ELR (cell line): ENCODE measurements around the gene ADCY10.
"Not testable (repeated sequence)": the region's sequence is repeated elsewhere in the genome, so short reads cannot be mapped to it uniquely, and the experiment has no call there.

ENCODE experiments used
- DNase-seq: peaks from one replicate; pipeline ENCODE4 v3.0.0-alpha.2; 2015; ENCODE audit warnings: low read depth

Gene ADCY10

DNA sequence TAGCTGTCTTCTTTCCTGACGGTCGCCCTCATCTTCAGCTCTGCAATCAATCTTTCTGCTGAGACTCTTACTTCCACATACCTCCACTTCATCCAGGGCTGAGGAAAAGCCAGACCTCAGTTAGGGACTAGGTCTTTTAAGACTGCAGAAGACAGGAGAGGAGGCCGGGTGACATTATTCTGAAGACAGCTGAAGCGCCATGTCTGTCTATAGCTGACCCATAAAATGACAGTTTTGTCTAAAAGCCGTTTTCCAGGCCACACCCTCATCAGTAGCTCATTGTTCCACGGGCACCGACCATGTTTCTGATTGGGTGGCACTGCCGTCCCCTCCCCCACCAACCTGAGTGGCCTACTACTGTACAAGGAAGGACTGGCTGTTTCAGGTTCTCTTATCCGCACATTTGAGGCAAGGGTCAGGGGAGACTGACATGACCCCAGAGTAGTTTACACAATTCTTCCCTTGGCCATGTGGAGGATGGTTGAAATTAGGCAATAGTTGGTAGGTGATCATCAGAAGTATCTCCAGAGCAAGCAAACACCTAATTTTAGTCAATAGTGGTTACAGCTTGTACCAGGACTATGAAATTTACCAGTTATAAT lies at the start of gene ADCY10:
Gene ADCY10, minus strand, starts transcription at position 240 of the 602 bp plus-strand sequence. CDS start 8,994 bp downstream, outside the sequence.
- no peak for DNase-seq

GRCh38 chr1:167957710-167958109 lies 43.8 kb upstream of the ADCY10 start:
- peak; percentile 70 for DNase-seq

DNA sequence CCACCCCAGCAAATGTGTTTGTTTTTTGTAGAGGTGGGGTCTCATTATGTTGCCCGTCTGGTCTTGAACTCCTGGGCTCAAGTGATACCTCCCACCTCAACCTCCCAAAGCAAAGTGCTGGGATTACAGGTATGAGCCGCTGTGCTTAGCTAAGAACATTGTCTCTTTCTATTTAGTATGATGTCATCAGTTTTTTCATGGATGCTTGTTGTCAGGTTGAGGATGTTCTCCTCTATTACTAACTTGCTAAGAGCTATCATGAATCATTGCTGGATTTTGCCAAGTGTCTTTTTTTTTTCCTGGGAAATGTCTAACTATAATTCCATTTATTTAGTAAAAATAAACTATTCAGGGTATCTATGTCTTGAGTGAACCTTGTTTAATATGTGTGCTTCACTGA lies 42.0 kb upstream of the ADCY10 start:
- peak; percentile 51 for DNase-seq

- no peak for DNase-seq
Measured at GRCh38 chr1:167950569-167950968, 36.6 kb upstream of the ADCY10 start.

- DNase-seq, result no peak
Measured at GRCh38 chr1:167949785-167950184, 35.9 kb upstream of the ADCY10 start.

GRCh38 chr1:167947733-167948132 lies 33.8 kb upstream of the ADCY10 start:
- DNase-seq, result no peak

DNA sequence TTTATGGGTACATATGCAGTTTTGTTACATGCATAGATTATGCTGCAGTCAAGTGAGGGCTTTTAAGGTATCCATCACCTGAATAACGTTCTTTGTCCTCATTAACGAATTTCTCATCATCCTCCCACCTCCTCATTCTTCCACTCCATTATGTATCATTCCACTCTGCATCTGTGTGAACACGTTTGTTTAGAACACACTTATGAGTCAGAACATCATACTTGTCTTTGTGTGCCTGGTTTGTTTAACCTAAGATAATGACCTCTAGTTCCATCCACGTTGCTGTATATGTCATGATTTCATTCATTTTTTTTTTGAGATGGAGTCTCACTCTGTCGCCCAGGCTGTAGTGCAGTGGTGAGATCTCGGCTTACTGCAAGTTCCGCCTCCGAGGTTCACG lies 29.6 kb upstream of the ADCY10 start:
- peak; percentile 20 for DNase-seq

DNA sequence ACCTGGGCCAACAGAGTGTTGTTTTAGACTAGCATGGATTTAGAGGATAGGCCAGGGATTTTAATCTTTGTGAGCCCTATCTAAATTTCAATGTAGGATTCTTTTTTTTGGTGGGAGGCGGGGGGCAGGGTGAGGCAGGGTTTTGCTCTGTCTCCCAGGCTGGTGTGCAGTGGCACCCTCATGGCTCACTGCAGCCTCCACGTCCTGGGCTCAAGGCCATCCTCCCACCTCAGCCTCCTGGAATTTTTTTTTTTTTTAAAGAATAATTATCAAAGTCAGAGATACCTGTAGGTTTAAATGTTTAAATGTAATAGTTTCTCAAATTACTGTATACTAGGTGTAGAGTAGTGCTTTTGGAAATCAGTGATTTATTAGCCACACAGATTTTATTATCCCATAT lies 26.3 kb upstream of the ADCY10 start:
- DNase-seq, result no peak

- DNase-seq, result no peak
Measured at GRCh38 chr1:167938080-167938636, 24.2 kb upstream of the ADCY10 start.

- DNase-seq, result no peak
Measured at GRCh38 chr1:167937709-167938010, 23.7 kb upstream of the ADCY10 start.

DNA sequence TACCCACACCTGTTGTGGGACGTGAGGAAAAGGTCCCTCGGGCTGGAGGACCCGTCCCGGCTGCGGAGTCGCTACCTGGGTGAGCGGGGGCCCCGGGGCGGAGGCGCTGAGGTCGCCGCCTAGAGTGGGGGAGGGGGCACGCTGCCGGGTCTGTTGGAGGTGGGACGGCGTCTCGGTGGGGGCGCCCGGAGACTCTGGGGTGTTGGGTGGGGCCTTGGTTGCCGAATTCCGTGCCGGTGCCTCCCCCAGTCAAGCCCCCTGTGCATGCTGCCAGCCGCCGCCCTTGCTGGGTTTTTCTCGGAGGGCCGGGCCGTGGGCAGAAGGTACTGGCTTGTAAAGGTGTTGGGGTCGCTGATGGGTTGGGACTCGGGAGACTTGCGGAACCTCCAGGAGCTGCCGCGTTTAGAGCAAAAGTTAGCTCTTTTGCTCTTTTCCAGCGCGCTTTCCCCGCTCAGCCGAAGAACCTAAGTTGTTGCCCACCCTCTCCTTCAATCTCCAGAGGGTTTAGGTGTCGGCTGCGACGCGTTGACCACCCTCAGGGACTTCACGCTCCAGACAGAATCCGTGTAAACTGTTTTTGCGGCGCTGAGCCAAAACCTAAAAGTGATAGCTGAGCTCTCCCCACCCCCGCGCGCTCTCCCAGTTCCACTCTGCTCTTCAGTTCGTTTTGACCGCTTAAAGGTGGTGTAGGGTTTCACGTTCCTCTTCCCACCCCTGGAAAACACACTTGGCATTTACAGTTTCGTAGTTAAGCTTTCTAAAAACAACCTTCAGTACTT lies 23.2 kb upstream of the ADCY10 start, which contains the start of gene MPC2:
Gene MPC2, minus strand, starts transcription at position 143 of the 779 bp plus-strand sequence. CDS start 1,231 bp downstream, outside the sequence.
- DNase-seq, result peak; percentile 75

DNA sequence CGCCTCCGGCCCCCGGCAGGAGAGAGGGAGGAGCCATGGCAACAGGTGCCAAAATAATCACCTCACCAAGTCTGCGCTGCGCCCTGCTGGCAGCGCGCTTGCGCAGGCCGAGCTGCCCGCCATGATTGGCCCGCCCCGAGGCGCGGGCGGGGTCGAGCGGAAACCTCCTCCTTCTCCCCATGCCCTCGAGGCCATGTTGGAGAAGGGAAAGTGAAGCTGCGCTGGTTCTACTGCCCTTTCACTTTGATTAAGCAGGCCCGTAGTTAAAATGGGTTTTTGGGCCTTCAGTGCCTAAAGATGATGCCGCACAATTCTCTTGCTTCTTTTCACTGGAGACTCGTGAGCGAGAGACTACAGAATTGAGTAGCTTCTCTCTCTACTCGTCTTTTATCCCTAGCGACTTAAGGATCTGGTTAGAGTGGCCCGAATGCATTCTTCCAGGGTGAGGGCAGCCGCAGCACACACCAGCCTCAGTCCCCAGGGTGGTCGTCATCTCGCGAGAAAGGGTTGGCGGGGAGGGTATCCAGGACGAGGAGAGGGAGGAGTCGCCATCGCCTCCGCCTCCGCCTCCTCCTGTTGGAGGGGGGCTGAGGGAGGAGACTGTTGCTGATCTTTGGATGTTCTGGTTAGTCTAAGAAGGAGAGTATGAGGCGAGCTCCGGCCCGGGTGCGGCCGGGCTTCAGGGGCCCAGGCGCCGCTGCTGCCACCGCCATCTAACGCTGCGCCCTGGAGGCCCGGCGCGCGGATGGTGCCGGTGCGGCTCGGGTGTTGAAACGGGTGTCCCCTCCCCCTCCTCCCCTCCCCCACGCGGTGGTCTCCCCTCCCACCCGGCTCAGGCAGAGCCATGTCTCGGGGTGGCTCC lies 22.4 kb upstream of the ADCY10 start, which contains the start of gene DCAF6:
Gene DCAF6, plus strand, starts transcription at position 616 of the 862 bp plus-strand sequence. Its CDS starts 229 bp downstream, at position 845.
- DNase-seq, result peak; percentile 98

DNA sequence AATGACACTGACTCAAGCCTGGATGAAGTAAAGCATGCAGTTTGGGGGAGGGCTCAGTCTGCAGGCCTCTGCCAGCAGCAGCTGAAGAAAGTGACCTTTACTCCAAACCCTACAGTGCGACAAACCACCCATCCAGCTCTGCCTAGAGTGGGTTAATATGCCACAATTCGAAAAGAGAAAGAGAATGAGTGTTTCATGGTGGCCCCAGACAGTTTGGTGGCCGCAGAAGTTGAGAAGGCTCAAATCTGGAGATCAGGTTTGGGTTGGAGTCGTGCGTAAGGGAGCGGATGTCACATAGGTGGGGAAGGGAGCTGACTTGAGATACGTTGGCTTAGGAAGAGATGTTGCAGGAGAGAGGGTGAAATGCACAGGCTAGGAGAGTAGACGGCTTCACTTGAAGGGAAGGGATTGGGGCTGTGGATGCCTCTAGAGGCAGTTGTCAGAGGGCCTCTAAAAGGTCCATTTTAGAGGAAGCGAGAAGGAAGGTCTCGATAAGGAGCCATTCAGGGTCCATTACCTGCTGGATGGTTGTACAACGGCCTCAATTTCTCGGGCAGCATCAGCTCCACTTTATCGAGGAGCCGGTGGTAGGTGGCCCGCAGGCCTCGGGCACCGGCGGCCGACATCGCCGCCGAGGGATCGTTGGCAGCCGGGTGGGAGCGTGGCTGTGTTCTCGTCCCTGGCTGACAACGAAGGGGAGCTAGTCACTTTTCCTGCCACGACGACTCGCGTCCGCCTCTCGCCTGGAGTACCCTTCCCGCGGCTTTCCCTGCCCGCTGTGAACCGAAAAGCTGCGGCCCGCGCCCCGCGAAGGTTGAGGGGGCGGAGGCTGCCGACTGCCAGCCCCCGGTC lies 21.5 kb upstream of the ADCY10 start:
- DNase-seq, result peak; percentile 60

GRCh38 chr1:167934426-167935215 lies 20.7 kb upstream of the ADCY10 start:
- DNase-seq, result no peak

DNA sequence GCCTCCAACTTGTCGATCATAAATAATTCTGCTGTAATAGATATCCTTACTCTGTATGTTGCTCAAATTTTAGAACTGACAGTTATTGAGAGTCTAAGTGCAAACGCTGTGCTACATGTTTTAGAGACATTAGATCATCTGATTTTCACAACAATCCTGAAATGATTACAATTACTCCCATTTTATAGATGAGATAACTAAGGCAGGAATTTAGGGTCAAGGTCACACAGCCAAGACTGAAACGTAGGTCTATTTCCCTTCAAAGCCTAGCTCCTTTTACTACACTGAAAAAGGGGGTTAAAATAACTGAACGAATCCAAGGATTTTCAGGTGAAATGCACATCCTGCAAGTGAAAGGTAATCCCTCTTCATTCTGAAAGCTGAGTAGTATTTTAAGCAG lies 19.9 kb upstream of the ADCY10 start:
- DNase-seq, result no peak

DNA sequence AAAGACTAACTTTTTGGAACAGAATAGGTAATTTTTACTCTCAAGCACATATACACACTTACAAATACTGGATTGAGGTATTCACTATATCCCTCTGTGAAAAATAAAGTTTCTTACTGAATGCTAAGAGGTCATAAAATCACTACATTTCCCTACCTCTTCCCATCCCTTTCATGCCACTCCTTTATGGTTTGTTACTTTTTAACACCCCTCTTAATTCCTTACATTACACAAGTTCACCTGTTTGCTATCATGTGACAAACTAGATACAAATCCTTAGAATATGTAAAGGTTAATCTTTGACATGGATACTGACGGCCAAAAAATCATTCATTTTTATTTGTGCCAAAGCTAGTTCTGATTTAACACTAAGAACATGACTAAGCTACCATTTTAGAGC lies 15.8 kb upstream of the ADCY10 start:
- DNase-seq, result no peak

DNA sequence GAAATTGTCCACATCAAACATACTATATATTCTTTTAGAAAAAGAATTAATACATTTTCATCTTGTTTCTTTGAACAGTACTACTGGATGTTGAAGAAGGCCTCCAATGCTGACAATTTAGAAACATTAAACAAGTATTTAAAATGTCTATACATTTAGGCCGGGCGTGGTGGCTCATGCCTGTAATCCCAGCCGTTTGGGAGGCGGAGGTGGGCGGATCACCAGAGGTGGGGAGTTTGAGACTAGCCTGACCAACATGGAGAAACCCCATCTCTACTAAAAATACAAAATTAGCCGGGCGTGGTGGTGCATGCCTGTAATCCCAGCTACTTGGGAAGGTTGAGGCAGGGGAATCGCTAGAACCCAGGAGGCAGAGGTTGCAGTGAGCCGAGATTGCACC lies 15.0 kb upstream of the ADCY10 start:
- not testable (repeated sequence) for DNase-seq

DNA sequence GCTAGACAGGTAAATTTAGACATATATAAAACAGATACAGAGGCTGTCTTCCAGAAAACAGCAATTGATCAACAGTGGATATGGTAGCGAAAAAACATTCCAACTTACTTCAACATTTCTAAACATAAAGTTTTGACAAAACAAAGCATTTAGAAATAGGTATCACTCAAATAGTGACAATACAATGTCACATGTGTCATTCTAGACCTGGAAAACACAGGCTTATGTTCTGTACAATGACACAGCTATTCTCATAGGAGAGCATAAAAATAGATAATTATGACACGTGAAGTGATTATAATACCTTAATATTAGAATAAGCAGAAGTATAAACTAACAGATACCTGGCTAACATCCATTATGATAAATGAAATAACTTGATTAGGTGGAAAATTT lies 14.5 kb upstream of the ADCY10 start:
- no peak for DNase-seq

DNA sequence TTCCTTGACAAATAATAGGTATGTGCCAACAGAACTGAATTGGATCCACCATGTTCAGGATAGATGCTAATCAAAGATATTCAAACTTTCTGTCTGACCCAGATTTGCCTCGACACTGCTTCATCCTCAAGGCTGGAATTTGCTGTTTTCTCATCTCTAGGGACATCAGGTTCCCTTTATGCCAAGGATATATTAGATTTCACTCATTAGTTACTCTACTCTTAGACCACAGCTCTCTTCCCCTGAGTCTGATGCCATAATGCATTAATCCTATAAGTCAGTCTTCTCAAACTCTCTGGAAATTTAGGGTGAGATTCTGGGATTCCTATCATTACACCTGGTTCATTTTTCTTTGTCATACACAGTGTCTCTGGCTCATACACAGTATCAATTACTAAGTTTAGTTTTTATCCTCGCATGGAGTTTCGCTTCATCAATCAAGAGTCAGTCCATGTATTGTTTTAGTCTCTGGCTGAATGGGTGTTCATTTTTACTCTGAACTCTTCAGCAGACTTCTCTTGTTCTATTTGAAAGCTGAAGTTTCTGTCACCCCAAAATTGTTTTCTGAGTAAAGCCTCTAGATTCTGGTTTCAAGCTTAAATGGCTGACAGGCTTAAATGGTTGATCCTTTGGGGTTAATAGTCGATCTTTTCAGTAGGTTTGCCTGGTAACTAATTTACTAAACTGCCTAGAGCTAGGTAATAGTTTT lies 13.3 kb upstream of the ADCY10 start:
- DNase-seq, result no peak

DNA sequence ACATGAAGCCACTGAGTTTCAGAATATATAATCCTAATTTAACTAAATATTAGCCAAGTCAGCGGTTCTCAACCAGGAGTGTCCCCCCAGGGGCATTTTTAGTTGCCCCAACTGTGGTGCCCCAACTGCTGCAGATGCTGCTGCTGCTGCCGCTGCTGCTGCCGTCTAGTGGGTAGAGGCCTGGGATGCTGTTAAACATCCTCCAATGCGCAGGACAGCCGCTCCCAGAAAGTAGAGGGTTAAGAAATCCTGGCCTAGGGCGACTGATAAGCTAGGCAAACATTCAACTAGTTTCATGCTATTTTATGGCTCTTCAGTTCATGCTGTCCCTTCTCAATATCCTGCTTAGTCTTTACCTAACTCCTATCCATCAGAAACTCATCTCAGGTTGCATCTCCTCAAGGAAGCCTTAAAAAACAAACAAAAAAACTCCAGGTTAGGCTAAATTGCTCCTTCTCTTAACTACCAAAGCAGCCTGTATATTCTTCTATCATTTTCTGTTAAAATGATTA lies 12.6 kb upstream of the ADCY10 start:
- no peak for DNase-seq
